ENCODE results near the gene MARCHF3.
"Not testable (repeated sequence)": the region's sequence is repeated elsewhere in the genome, so short reads cannot be mapped to it uniquely, and the experiment has no call there.

MARCHF3 gene, protein sequence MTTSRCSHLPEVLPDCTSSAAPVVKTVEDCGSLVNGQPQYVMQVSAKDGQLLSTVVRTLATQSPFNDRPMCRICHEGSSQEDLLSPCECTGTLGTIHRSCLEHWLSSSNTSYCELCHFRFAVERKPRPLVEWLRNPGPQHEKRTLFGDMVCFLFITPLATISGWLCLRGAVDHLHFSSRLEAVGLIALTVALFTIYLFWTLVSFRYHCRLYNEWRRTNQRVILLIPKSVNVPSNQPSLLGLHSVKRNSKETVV

DNA sequence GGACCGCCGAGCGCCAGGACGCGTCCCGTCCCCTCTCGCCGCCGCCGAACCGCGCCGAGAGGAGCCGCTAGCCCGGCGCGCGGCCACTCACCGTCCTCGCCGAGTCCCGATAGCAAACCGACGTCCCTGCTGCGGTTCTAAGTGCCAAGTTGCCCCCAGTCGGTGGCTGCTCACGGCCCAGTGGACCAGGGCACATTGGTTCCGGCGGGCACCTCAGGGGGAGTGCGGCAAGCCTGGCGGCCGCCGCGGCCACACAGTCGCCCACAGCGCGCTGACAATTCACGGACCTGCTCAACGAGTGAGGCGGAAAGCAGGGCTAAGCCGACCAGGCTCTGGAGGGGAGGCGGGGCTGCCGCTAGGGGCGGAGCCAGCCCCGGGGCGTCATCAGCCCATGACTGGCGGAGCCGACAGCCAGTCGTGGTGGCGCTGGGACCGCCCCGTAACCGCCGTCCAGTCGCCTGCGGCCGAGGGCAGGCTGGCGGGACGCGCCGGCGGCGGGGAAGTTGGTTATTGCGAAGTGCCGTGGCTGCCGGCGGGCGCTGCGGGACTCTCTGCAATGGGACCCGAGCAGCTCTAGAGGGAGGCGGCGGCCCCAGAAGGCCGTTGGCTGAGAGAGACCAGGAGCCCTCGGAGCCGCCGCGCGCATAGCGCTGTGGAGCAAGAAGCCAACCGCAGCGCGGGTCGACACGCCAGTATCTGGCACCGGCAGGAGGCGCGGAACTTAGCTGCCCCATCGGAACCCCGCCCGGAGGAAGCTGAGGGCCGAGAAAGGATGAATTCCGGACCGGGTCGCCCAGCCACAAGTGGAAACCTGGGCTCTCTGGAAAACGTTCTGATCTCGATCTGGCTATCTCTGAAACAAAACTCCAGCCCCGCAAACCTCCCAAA is at the start of gene MARCHF3:
TSS of gene MARCHF3 (minus strand) at position 300 of the 888 bp plus-strand sequence. CDS start 112,387 bp downstream, outside the sequence.
- peak; percentile 86 to 93 (median 90) for DNase-seq (ENCODE audit: low read depth in 2 of 3, low spot score in 1 of 3)

DNA sequence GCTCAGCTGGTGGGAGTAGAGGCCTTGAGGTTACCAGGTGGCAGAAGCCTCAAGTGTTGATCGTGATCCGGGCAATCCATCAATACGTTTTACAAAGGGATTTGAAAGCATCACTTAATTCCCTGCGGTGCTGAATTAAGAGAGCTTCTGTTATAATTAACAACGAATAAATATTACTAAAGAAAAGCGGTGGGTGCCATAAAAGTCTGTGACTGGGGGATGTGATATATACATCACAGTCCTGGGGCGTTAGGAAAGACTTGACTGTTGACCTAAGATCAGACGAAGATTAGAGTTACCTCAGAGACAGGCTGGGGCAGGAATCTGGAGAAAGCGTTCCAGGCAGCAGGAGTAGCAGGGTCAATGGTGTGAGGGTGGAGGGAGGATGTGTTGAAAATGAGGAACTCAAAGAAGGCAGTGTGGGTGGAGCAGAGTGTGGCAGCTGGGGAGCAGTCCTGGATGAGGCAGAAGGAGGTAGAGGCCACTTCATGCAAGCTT is 49.7 kb upstream of the MARCHF3 start:
- DNase-seq (ENCODE audit: low read depth in 2 of 3, low spot score in 1 of 3) = no peak

DNA sequence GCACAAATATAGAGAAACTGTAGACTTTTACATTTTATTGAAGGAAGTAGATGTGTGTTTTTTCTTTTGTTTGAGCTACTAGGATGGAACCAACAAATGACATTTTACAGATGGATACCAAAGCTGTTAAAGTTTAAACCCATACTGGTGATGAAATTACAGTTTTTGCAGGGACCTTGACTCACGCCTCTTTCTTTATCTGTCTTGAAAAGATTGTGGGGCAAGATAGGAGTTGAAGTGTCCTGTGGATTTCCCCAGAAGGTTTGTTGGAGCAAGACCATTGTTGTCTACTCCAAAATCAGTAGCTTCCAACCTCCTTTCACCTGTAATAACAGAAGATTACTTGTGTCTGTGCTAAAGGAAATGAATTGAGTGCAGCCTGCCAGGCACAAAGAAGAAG is 47.0 kb upstream of the MARCHF3 start:
- DNase-seq (ENCODE audit: low read depth in 2 of 3, low spot score in 1 of 3) = no peak

DNA sequence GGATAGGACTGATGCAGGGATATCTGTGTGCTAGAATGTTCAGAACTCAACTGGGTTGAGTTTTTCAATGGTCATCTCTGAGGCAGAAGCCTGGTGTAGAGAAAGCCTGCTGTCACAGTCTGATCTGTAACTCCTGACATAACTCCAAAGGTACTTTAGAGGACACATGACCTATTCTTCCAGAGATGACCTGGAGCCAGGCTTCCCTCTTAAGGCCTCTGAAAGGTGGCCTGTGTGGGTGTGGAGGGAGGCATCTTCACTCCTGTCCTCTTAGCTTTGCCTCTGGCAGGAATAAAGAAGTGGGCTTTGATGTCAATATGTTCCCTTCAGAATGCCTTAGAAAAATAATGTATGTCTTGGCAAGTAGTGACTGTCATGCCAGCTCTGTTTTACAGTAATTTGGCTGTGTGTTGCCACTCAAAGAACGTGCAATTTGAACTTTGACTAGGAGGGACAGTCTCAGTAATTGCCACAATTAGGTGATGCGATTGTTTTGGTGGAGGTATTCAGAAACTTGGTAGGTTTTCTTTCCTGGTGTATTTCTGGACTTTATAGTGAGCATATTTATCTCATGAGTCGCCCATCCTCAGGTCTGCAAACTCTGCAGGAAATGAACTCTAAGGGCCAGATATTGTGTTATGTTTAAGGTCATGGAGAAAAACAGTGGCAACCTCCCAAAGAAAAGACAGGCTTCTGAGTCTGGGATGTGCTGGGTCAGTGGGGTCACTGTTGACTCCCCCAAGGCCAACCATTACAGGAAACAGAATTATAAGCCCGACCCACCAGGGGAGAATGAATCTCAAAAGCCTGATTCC is 46.2 kb upstream of the MARCHF3 start:
- no peak for DNase-seq (ENCODE audit: low read depth in 2 of 3, low spot score in 1 of 3)

DNA sequence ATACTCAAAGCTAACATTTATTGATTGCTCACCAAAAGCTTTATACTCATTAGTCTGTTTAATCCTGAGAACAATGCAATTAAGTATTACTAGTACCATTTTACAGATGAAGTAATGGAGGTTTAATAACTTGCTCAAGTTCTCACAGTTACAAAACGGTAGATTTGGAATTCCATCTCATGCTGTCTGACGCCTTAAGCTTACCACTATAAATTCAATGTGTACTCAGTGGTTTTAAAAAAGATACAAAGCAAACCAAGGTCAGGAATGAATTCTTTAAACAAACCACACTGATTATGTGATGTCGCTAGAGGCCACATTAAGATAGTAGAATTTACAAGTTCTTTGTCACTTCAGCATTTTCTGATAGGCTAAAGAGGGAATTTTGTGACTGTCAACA is 44.1 kb upstream of the MARCHF3 start:
- DNase-seq (ENCODE audit: low read depth in 2 of 3, low spot score in 1 of 3) = no peak

DNA sequence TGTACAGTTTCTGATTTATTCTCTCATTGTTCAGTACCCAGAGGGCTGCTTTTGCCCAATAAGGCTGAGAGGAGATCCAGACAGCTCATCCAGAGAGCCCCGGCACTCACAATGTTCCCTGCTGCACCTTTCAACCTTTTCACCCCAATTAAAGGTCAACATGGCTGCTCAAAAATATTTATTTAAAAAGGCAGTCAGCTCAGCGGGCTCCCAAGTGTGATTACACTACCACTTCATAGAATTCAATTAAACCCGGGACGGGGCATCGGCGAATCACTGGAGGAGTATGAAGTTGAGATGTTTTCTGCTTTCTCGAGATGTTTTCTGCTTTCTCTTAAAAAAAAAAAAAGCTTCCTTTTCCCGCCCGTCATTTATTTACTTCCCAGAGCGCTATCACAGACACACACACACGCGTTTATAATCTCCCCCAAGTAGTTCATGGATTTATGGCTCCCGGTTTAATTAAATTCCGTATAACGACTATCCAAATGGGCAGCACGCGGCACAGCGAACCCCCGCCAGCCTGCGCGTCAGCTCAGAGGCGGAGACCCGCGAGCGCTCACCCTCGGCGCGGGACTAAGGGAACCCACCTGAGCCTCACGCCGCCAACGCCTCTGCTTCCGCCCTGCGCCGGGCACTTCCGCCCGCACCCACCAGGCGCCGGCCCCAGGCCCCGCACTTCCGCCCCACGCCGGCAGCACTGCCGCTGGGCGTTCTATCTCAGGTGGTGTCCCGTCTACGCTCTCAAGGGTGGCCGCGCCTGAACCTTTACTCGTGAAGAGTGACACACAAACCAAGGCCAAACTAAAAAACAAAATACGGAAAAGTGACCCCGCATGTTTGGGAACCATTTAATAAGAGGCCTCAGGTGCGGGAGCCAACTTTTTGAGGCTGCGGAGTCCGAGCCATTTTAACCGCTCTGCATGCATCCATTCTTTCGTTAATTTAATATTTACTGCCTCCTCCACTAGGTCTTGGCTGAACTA is 42.8 kb upstream of the MARCHF3 start, which contains the start of gene C5orf63:
TSS of gene C5orf63 (minus strand) at position 642 of the 986 bp plus-strand sequence. CDS start 14,507 bp downstream, outside the sequence.
- DNase-seq (ENCODE audit: low read depth in 2 of 3, low spot score in 1 of 3) = peak; percentile 44 to 72 (median 61)

DNA sequence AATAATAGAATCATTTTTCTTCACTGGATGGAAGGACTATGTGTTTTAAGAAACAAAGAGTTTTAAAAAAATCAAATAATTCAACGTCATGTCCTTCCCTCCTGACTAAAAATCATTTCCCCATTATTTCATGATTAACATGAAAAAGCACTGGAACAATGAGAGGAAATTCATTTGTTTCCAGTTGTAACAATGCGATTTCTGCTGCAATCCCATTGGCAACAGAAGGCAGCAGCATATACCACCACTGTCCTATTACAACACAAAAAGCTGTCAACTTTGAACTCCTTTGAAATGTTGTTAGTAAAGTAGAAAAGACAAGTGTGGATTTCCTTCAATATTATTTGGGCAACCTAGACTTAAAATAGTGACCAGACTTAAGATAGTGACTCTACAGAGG is 39.9 kb upstream of the MARCHF3 start:
- no peak for DNase-seq (ENCODE audit: low read depth in 2 of 3, low spot score in 1 of 3)

DNA sequence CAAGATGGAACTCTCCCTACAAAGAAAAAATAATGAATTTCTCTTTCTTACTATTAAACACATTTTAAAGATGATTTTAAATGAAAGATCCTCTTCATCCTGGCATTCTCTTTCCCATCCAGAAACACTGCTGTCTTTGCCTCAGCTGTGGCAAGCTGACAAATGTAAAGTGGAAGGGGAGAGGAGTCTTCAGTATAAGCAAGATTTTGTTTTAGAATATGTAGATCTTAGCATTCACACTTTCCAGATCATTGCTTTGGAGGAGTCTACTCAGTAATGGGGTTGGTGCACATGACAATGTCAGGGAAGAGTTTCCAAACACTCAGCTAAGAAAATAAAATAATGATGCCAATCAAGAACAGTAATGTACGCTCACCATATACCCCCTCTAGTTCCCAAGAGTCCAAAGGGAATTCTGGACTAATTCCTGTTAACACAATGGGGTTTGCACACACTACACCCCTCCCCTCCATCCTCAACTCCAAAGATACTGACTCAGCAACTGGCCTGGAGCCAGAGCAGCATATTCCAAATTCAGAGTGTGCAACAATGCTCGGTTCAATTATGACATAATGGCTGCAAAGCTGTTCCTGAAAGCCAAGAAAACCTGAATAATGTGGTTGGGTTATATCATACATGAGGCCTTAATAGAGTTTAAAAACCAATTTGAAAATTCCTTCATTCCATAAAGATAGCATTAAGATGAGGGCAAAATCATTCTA is 38.3 kb upstream of the MARCHF3 start:
- DNase-seq (ENCODE audit: low read depth in 2 of 3, low spot score in 1 of 3) = no peak

DNA sequence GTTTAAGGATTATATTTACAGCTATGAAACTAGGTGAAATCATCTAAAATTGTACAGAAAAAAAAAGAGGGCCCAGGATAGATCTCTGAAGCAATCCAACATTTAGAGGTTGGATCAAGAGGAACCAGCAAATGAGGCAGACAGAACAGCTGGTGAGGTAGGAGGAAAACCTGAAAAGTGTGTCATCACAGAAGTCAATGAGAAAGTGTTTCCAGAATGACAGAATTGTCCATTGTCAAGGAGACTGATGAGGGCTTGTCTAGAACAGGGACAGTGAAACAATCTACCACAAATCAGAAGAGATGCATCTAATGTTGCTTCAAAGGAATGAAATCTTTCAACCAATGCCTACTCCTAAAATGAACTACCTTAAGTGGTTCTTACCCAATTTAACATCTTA is 36.4 kb upstream of the MARCHF3 start:
- no peak for DNase-seq (ENCODE audit: low read depth in 2 of 3, low spot score in 1 of 3)

DNA sequence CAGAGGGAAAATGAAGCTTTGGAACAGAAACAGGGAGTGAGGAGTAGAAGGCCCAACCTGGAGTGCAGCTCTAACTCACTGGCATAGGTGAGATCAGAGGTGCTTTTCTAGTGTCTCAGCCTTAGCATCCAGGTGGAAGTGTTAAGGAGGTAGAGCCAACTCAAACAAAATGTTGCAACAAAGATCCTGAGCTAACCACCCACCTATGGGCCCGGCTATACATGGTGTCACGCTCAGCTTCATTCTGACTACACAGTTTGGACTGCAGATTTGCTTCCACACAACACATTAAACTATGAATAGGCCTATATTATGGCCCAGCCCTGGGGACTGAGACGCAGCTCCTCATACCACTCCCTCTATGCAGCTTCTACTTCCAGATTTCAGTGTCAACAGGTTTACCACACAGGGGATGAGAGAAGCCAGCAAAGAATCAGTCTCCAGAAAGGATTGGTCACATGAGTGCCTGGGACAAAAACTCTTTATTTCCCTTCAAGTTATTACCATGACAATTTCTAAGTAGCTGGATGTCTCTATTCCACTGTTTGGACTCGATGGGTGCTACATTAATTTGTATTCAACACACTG is 34.0 kb upstream of the MARCHF3 start:
- DNase-seq (ENCODE audit: low read depth in 2 of 3, low spot score in 1 of 3) = no peak

DNA sequence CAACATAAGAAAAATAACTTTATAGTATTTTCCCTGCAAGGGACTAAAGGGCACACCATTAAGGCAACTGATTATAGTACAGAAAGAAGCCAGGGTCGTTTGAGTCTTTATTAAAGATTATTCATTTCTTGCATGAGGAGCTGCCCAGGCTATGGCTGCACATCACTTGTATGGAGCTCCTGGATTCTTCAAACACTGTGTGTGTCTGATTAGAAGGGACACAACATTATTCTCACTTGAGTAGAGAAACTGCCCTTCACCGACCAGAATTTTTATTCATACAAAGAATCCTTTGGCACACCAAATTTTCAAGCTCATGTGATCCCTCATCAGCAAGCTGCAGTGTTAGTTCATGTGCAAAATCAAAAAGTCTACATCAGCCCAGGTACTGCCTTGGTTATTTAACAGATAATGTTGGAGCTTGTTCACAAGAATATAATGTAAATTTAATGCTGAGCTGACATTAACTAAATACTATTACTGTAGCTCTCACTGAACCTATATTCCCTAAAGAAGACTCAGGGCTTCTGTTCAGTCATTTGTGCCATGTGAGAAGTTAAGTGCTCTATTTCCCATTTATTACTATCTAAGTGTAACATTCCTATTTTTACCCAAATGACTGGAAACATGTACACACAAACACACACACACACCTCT is 33.0 kb upstream of the MARCHF3 start:
- no peak for DNase-seq (ENCODE audit: low read depth in 2 of 3, low spot score in 1 of 3)

DNA sequence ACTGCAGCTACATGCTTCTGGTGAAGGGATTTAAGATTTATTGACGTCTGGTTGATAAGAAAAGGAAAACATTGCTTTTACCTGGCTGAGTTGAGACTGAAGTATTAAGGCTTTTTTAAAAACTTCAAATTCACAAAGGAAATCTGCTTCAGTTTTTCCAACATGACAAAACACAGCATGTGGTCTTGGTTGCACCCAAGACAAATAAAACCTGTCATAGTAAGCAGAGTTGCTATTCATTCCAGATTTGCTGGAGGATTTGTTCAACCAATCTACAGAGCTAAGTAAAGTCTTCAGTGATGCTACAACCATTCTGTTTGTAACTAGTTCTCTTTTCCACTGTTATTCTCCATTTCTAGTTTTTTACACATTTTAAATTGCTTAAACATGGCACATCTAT is 31.6 kb upstream of the MARCHF3 start:
- no peak for DNase-seq (ENCODE audit: low read depth in 2 of 3, low spot score in 1 of 3)

DNA sequence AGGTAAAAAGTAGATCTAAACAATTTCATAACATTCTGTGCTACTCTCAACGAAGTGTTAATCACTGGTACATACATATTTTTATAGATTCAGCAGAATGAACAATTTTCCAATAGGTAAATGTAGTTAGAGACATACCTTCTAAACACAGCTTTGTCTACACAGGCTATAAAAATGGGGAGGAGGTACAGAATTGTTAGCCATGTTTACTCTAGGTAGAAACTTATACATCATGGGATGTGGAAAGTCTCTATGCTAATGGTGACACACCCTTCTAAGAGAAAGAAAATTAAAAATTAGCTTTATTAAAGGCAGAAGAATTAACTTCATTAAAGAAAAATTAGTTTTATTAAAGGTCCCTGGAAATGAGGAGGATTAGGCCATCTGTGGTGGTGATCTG is 31.2 kb upstream of the MARCHF3 start:
- DNase-seq (ENCODE audit: low read depth in 2 of 3, low spot score in 1 of 3) = no peak

DNA sequence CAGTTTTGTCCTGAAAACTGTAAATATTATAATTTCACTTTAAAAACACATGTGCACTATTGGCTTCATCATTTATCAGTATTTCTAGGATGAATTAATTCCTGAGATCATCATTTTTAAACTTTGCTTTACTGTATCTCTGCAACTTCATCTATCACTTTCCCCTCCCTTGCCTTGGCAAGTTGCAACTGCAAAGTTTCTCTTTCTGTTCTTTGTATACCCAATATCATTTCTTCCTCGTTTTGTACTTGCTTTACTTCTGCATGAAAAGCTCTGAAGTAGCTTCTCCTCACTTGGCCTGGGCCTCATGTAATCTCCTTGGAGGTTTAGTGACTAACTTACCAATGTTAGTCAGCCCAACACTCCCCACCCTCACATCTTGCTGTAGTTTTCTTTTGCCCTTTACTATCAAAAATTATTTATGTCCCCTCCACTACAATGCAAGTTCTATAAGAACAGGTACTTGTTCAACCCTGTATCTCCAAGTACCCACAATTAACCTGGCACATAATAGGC is 30.2 kb upstream of the MARCHF3 start:
- DNase-seq (ENCODE audit: low read depth in 2 of 3, low spot score in 1 of 3) = no peak

DNA sequence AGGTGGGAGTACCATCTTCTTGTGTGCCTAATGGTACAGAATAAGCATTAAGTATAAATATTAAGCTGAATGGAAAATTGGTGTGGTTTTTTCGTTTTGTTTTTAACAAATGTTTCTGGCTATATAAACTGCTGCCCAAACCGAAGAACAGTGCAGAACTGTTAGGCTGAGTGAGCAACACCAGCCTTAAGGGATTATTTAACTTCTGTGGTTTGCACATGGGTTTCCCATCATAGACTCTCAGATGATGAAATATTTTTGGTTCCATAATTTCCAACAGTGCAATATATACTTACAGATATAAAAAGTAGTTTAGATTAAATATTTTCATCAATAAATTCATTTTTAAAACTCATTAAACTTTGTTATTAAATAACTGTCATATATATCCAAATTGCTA is 26.5 kb upstream of the MARCHF3 start:
- DNase-seq (ENCODE audit: low read depth in 2 of 3, low spot score in 1 of 3) = no peak

DNA sequence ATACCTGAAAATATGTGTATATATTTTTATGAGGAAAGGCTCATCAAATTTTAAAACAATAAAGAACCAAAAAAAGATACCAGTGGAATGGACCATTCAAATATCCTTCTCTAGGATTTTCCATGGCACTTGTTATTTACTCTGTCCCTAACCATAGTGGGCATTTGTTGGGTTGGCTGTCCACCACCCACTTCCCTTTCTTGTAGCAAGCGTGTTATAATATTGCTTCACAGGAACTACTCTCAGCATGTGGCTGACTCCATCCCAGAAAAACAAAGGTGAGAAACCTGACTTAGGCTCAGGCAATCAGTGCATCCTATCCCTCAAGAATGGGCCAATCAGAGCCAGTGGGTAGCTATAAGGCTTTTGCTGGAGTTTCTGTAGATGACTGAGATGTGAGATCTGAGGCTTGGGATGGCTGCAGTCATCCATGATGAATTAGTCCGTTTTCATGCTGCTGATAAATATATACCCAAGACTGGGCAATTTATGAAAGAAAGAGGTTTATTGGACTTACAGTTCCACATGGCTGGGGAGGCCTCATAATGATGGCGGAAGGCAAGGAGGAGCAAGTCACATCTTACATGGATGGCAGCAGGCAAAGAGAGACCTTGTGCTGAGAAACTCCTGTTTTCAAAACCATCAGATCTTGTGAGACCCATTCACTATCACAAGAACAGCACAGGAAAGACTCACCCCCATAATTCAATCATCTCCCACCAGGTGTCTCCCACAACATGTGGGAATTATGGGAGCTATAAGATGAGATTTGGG is 25.7 kb upstream of the MARCHF3 start:
- no peak for DNase-seq (ENCODE audit: low read depth in 2 of 3, low spot score in 1 of 3)

DNA sequence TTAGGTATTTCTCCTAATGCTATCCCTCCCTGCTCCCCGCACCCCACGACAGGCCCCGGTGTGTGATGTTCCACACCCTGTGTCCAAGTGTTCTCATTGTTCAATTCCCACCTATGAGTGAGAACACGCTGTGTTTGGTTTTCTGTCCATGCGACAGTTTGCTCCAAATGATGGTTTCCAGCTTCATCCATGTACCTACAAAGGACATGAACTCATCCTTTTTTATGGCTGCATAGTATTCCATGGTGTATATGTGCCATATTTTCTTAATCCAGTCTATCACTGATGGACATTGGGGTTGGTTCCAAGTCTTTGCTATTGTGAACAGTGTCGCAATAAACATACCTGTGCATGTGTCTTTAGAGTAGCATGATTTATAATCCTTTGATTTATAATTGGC is 23.2 kb upstream of the MARCHF3 start:
- not testable (repeated sequence) for DNase-seq (ENCODE audit: low read depth in 2 of 3, low spot score in 1 of 3)

DNA sequence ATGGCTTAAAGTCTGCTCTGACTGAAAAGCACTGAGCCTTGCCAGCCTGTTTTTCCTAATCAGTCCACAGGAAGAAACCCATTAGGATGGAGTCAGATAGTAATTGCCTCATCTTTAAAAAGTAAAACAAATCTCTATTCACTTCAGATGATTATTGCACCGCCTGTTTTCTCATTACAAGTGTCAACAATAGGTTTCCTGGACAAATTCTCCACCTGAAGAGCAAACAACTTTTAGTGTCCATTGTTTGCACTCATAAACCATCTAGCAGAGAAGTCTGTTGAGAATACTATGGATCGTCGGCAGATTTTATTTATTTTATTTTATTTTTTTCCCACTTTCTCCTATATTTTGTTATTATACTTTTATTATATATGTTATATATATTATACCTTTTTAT is 22.7 kb upstream of the MARCHF3 start:
- no peak for DNase-seq (ENCODE audit: low read depth in 2 of 3, low spot score in 1 of 3)
